ENCODE measurements around the gene ZIC4.

Gene ZIC4

GRCh38 chr3:147404800-147405230 lies 1.5 kb downstream of the ZIC4 start:
- no peak for DNase-seq

DNA sequence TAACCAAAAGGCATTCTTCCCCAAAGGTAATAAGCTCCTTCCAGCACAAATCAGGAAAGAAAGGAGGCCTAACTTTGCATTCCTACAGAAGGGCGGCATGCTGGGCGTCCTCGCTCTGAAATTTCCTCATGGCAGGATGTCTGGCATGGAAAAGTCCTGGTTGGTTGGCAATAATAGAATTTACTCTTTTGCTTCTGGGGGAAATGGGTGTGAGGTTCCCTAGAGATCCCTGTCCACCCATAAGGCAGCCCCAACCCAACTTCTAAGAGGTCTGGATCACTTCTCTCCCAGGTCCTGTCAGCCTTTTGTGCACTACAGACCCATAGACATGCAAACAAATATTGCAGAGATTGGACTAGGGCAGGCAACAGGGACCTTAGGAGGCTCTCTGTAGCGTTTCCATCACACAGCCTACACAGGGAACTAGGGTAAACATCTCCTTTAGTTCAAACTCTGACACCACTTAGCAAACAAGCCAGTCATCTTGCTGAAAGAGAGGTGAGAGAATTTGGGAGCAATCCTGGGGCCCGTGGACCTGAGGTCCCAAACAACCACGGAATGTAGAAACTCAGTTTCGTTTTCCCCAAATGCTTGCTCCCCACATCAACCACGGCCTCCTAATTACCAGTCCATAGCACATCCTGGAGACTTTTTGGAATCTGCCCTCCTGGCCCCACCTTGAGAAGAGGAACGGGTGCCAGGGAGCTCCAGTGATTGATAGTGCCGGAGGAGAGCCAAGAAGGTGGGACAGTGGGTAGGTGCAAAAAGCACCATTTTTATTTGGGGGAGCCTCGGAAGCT lies 2.1 kb downstream of the ZIC4 start:
- no peak for DNase-seq

- DNase-seq: no peak
Measured at GRCh38 chr3:147403511-147403910, 2.8 kb downstream of the ZIC4 start.

GRCh38 chr3:147402159-147402558 lies 4.2 kb downstream of the ZIC4 start:
- DNase-seq: no peak

- no peak for DNase-seq
Measured at GRCh38 chr3:147401421-147401820, 4.9 kb downstream of the ZIC4 start.

DNA sequence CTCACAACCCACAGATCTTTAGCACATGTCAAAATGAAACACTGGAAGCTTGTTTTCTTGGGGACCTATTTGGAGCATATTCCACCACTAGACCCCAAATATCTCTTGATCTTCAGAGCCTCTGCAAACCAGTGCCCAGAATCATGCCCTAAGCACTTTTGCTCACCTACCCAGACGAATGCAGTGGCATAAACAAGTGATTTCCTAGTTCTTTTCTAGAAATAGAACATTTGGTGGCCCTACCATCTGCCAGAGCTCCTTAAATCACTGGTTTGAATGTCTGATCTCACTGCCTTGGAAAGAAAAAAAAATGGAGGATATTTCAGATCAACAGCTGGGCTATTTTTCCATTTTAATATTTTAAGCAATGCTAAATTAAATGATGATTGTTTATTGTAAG lies 5.3 kb downstream of the ZIC4 start:
- DNase-seq: no peak

GRCh38 chr3:147400111-147400510 lies 6.2 kb downstream of the ZIC4 start:
- no peak for DNase-seq

GRCh38 chr3:147398813-147399534 lies 7.4 kb downstream of the ZIC4 start:
- no peak for DNase-seq

DNA sequence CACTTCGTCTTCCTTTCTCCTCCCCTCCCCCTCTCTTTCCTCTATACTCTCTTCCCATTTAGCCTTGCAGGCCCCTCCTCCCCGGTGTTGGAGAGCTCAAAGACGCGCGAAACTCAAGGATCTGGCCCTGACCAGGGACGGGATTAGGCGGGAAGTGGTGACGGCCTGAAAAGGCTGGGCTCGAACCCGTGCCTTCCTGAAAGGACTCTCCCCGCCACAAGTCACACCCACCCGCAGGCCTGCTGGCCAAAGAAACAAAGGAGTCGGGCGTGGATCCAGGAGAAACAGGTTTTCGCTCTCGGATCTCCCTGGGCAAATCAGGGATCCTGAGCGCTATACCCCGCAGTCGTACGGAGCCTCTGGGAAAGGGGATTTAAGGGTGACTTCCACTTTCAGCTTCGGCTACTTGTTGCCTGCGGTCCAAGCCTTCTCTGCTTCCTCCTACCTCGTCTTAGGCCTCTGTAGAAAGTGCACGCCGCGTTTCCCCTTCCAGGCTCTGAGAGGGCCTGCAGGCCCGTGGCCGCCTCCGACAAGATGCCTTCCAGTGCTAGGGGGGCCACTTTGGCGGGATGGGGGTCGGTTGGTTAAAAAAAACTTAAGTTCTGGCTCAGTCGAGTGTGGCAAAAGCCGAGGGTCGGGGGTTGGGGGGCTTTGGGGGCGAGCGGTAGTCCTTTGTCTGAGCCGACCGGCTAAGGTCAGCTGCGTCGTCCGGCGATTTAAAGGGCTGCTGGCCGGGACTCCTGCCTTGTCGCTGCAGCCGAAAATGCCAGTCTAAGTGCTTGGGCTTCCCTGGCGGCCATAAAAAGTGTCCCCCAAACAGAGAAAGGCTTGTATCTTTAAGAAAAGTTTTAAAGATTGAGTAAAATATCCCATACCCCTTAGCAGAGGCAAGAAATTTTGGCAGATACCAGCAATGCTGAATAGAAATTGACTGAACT lies 8.2 kb downstream of the ZIC4 start:
- DNase-seq: no peak

GRCh38 chr3:147397155-147397874 lies 9.0 kb downstream of the ZIC4 start:
- no peak for DNase-seq

- DNase-seq: no peak
Measured at GRCh38 chr3:147396712-147397046, 9.7 kb downstream of the ZIC4 start.

- DNase-seq: no peak
Measured at GRCh38 chr3:147395899-147396711, 10.2 kb downstream of the ZIC4 start.

DNA sequence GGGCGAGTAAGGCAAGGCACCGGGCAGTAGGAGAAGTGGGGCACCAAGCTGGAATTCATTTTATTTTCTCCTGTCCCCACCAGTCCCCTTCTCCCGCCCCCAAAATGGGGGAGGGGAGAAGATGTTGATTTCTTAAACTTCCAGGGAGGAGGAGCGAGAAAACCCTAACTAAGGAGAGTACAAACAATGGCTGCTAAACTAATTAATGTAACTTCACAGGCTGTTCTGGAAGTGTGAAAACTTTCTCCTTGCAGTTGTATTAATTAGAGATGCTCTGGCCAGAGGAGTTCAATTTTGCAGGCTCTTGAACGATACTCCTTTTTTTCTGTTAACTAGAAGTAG lies 11.5 kb downstream of the ZIC4 start:
- no peak for DNase-seq

- no peak for DNase-seq
Measured at GRCh38 chr3:147393943-147394883, 12.1 kb downstream of the ZIC4 start.

- no peak for DNase-seq
Measured at GRCh38 chr3:147393261-147393942, 12.9 kb downstream of the ZIC4 start.

GRCh38 chr3:147392625-147392946 lies 13.8 kb downstream of the ZIC4 start:
- DNase-seq: no peak

DNA sequence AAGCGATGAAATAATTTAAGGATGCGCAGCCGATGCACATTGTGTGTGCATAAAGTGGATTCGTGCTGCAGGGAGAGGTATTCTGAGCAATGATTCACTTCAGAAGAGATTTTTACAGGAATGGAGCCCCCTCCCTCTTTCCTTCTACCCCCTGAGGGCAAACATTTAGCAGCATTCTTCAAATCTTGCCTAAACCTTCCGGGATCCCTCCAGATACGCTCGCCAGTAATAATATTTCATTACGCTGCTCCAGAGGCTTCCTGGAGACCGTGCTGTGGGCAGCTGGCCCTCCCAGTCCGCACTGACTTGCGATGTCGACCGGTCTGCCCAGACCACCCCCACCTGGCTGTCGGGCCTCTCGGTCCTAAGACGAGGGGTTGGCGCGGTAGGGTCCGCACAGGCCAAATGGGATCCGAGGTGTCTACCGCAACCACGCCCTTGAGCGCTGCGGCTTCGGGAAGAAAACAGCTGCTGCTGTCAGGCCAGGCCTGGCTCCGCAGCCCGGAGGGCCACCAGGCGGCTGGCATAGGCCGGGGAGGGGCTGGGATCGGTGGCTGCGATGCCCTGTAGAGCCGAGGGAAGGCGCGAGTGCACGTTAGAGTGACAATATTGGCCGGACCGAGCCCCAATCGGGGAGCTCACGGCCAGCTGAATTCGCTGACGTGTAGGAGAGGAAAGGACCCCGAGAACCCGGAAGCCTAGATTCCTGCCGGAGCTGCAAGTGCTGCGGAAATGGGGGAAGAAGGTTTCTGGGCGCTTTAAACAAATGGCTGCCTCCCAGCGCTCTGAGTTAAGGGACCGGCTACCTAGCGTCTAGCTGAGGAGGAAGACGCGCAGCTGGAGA lies 14.3 kb downstream of the ZIC4 start:
- no peak for DNase-seq

GRCh38 chr3:147390589-147391569 lies 15.5 kb downstream of the ZIC4 start:
- no peak for DNase-seq
